ENCODE measurements around the gene HES5.

The HES5 gene

GRCh38 chr1:2538872-2539271 lies 8.8 kb upstream of the HES5 start:
- Histone ChIP-seq H3K4me2 (ENCODE audit: low read depth, low read length, poor library complexity, severe bottlenecking) (no peak overlapping the region), H3K79me2 (ENCODE audit: insufficient read depth, low read length) (no peaks in the 10 kb centered on the region), H3K27ac (ENCODE audit: low read depth, low read length) (no peak overlapping the region), H3F3A (ENCODE audit: insufficient read depth) (no peaks in the 10 kb centered on the region), H4K20me1 (ENCODE audit: low read depth, low read length) (no peaks in the 10 kb centered on the region), H3K9me3 (ENCODE audit: insufficient read depth, low read length) (no peaks in the 10 kb centered on the region), H3K9me2 (replicated peaks; ENCODE audit: insufficient read depth, low read length) (no peaks in the 10 kb centered on the region), H3K36me3 (ENCODE audit: low read length) (no peaks in the 10 kb centered on the region), H2AFZ (ENCODE audit: low read depth, low read length, severe bottlenecking) (no peak overlapping the region), H3K4me3 (ENCODE audit: insufficient read depth, low read length, poor library complexity, severe bottlenecking) (no peak overlapping the region), H3K9ac (ENCODE audit: low read length) (no peak overlapping the region), H3K27me3 (ENCODE audit: low read length) (no peaks in the 10 kb centered on the region)
- TF ChIP-seq, protein P1, sequence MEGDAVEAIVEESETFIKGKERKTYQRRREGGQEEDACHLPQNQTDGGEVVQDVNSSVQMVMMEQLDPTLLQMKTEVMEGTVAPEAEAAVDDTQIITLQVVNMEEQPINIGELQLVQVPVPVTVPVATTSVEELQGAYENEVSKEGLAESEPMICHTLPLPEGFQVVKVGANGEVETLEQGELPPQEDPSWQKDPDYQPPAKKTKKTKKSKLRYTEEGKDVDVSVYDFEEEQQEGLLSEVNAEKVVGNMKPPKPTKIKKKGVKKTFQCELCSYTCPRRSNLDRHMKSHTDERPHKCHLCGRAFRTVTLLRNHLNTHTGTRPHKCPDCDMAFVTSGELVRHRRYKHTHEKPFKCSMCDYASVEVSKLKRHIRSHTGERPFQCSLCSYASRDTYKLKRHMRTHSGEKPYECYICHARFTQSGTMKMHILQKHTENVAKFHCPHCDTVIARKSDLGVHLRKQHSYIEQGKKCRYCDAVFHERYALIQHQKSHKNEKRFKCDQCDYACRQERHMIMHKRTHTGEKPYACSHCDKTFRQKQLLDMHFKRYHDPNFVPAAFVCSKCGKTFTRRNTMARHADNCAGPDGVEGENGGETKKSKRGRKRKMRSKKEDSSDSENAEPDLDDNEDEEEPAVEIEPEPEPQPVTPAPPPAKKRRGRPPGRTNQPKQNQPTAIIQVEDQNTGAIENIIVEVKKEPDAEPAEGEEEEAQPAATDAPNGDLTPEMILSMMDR (IDR thresholded peaks at IDR 0.05; ENCODE audit: insufficient read depth, low read length, poor library complexity, severe bottlenecking): no peak
- TF ChIP-seq EZH2phosphoT487 (conservative IDR thresholded peaks at IDR 0.05; ENCODE audit: low read length): no peak

- Histone ChIP-seq H3K4me3 (ENCODE audit: insufficient read depth, low read length, poor library complexity, severe bottlenecking) (no peak overlapping the region), H3K27ac (ENCODE audit: low read depth, low read length) (no peak overlapping the region), H3K27me3 (ENCODE audit: low read length) (no peaks in the 10 kb centered on the region), H3F3A (ENCODE audit: insufficient read depth) (no peaks in the 10 kb centered on the region), H3K9ac (ENCODE audit: low read length) (no peak overlapping the region), H3K9me3 (ENCODE audit: insufficient read depth, low read length) (no peaks in the 10 kb centered on the region), H3K79me2 (ENCODE audit: insufficient read depth, low read length) (no peaks in the 10 kb centered on the region), H3K36me3 (ENCODE audit: low read length) (no peaks in the 10 kb centered on the region), H4K20me1 (ENCODE audit: low read depth, low read length) (no peaks in the 10 kb centered on the region), H3K4me2 (ENCODE audit: low read depth, low read length, poor library complexity, severe bottlenecking) (no peak overlapping the region), H3K9me2 (replicated peaks; ENCODE audit: insufficient read depth, low read length) (no peaks in the 10 kb centered on the region), H2AFZ (ENCODE audit: low read depth, low read length, severe bottlenecking) (no peak overlapping the region)
- TF ChIP-seq, protein P1 (IDR thresholded peaks at IDR 0.05; ENCODE audit: insufficient read depth, low read length, poor library complexity, severe bottlenecking): no peak
- TF ChIP-seq EZH2phosphoT487 (conservative IDR thresholded peaks at IDR 0.05; ENCODE audit: low read length): no peak
Observed at GRCh38 chr1:2538376-2538775, 8.3 kb upstream of the HES5 start.

DNA sequence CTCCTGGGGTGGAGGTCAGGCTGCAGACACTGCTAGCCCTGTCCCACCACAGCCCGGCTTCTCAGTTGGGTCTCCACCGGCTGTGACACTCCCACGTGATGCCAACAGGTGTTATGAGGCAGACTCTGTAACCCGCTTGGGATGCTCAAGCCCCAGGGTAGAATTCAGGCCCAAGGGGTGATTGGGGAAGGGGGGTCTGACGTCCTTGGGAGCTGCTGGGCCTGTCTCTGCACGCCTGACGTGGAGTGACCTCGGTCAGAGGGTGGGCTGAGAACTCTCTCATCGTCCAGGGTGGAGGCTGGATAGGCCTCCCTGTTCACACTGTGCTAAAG lies 7.7 kb upstream of the HES5 start:
- Histone ChIP-seq H3K9ac (ENCODE audit: low read length) (no peak overlapping the region), H2AFZ (ENCODE audit: low read depth, low read length, severe bottlenecking) (no peak overlapping the region), H4K20me1 (ENCODE audit: low read depth, low read length) (no peaks in the 10 kb centered on the region), H3K4me2 (ENCODE audit: low read depth, low read length, poor library complexity, severe bottlenecking) (no peak overlapping the region), H3K79me2 (ENCODE audit: insufficient read depth, low read length) (no peaks in the 10 kb centered on the region), H3K9me3 (ENCODE audit: insufficient read depth, low read length) (no peaks in the 10 kb centered on the region), H3K36me3 (ENCODE audit: low read length) (no peaks in the 10 kb centered on the region), H3K27ac (ENCODE audit: low read depth, low read length) (no peak overlapping the region), H3F3A (ENCODE audit: insufficient read depth) (no peaks in the 10 kb centered on the region), H3K27me3 (ENCODE audit: low read length) (no peaks in the 10 kb centered on the region), H3K9me2 (replicated peaks; ENCODE audit: insufficient read depth, low read length) (no peaks in the 10 kb centered on the region), H3K4me3 (ENCODE audit: insufficient read depth, low read length, poor library complexity, severe bottlenecking) (no peak overlapping the region)
- TF ChIP-seq EZH2phosphoT487 (conservative IDR thresholded peaks at IDR 0.05; ENCODE audit: low read length): no peak
- TF ChIP-seq, protein P1 (IDR thresholded peaks at IDR 0.05; ENCODE audit: insufficient read depth, low read length, poor library complexity, severe bottlenecking): no peak

DNA sequence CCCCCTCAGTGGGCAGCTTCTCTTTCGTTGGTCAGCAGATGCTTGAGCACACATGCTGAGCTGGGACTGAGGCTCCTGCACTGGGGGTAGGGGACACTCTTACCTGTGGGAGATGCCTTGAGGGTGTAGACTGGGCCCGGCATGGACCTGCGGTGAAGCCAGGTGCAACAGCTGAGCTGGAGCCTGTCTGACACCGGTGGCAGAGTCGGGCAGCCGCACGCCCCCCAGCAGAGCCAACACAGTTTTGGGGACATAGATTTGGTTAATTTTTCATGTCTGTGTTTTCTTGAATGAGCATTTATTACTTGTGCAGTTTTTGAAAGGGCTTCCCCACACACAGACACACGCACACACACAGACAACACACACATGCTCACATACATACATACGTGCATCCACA lies 5.9 kb upstream of the HES5 start:
- Histone ChIP-seq H3K79me2 (ENCODE audit: insufficient read depth, low read length) (no peaks in the 10 kb centered on the region), H4K20me1 (ENCODE audit: low read depth, low read length) (no peaks in the 10 kb centered on the region), H3K27me3 (ENCODE audit: low read length) (no peaks in the 10 kb centered on the region), H2AFZ (ENCODE audit: low read depth, low read length, severe bottlenecking) (no peak overlapping the region), H3K4me3 (ENCODE audit: insufficient read depth, low read length, poor library complexity, severe bottlenecking) (no peak overlapping the region), H3K4me2 (ENCODE audit: low read depth, low read length, poor library complexity, severe bottlenecking) (no peak overlapping the region), H3K27ac (ENCODE audit: low read depth, low read length) (no peak overlapping the region), H3K36me3 (ENCODE audit: low read length) (no peaks in the 10 kb centered on the region), H3K9me3 (ENCODE audit: insufficient read depth, low read length) (no peaks in the 10 kb centered on the region), H3K9me2 (replicated peaks; ENCODE audit: insufficient read depth, low read length) (no peaks in the 10 kb centered on the region), H3F3A (ENCODE audit: insufficient read depth) (no peaks in the 10 kb centered on the region), H3K9ac (ENCODE audit: low read length) (no peak overlapping the region)
- TF ChIP-seq, protein P1 (IDR thresholded peaks at IDR 0.05; ENCODE audit: insufficient read depth, low read length, poor library complexity, severe bottlenecking): no peak

Data from SU-DHL-6 (cell line).